SK-N-SH (cell line): ENCODE data around the gene DENND1C. TPM values are rescaled to one million over a fixed set of nuclear protein-coding genes. Genes with fewer than 3 reads are reported as not detected.

ENCODE experiments used
- CTCF ChIA-PET: fragments of 300-600, 350-600 bp; formaldehyde crosslinking; extraction: SDS; loops from one replicate; lab custom pipeline; 2021; lab: Yijun Ruan, JAX
- POLR2A ChIA-PET: fragments of 350-600 bp; sonication (Branson Sonifier 250); formaldehyde crosslinking; extraction: SDS; loops from one replicate; lab custom pipeline; 2020; ENCODE audit warnings: antibody characterized with exemption, inconsistent platforms; lab: Yijun Ruan, JAX
- DNase-seq: peaks from one replicate; pipeline ENCODE4 v3.0.0; 2012
- H2AFZ ChIP-seq: fragments of 200-600 bp; sonication (generic); 2 replicates; pipeline ENCODE4 v1.8.1; 2016; ENCODE audit warnings: antibody characterized with exemption, mild to moderate bottlenecking, low read depth
- H3F3A ChIP-seq: fragments of 200-600 bp; sonication (generic); replicated peaks from 2 replicates; pipeline ENCODE3; 2016; ENCODE audit warnings: antibody characterized with exemption, mild to moderate bottlenecking; ENCODE audit not compliant: insufficient read depth
- H3K27ac ChIP-seq, 2 experiments: fragments of 200-500 bp in 1 of 2; fragments of 200-600 bp in 1 of 2; sonication (Bioruptor generic) in 1 of 2; sonication (generic), shearing (Covaris generic) in 1 of 2; 2 replicates each; pipeline versions ENCODE4 v1.5.1 to v1.6.1; 2014 to 2016; ENCODE audit warnings: low read depth in 2 of 2, inconsistent platforms in 1 of 2, low read length in 1 of 2, mild to moderate bottlenecking in 1 of 2, mixed read lengths in 1 of 2
- H3K27me3 ChIP-seq: fragments of 200-600 bp; sonication (generic), shearing (Covaris generic); 2 replicates; pipeline ENCODE4 v1.6.1; 2016; ENCODE audit warnings: mixed run types; ENCODE audit not compliant: insufficient read depth
- H3K36me3 ChIP-seq, 2 experiments: fragments of 200-500 bp in 1 of 2; fragments of 200-600 bp in 1 of 2; sonication (Bioruptor generic) in 1 of 2; sonication (generic) in 1 of 2; replicated peaks in 1 of 2; 2 replicates each; pipeline versions ENCODE3 to v1.5.1; 2014 to 2016; ENCODE audit warnings: low read length in 1 of 2, mild to moderate bottlenecking in 1 of 2; ENCODE audit not compliant: insufficient read depth in 2 of 2, control insufficient read depth in 1 of 2
- H3K4me1 ChIP-seq, 2 experiments: fragments of 200-500 bp in 1 of 2; fragments of 200-600 bp in 1 of 2; sonication (Bioruptor generic) in 1 of 2; sonication (generic), shearing (Covaris generic) in 1 of 2; 2 replicates each; pipeline versions ENCODE4 v1.5.1 to v1.6.1; 2014 to 2016; ENCODE audit warnings: low read depth in 1 of 2, low read length in 1 of 2, mixed run types in 1 of 2; ENCODE audit not compliant: insufficient read depth in 2 of 2, control insufficient read depth in 1 of 2
- H3K4me2 ChIP-seq: fragments of 200-600 bp; sonication (generic), shearing (Covaris generic); 2 replicates; pipeline ENCODE4 v1.6.1; 2017; ENCODE audit warnings: mixed run types
- H3K4me3 ChIP-seq, 2 experiments: fragments of 200-500 bp in 1 of 2; fragments of 200-600 bp in 1 of 2; sonication (Bioruptor generic) in 1 of 2; sonication (generic), shearing (Covaris generic) in 1 of 2; 2 replicates each; pipeline versions ENCODE4 v1.5.1 to v1.8.1; 2014 to 2016; ENCODE audit warnings: low read depth in 2 of 2, inconsistent platforms in 1 of 2, low read length in 1 of 2, mild to moderate bottlenecking in 1 of 2, mixed read lengths in 1 of 2, moderate library complexity in 1 of 2
- H3K79me2 ChIP-seq: fragments of 200-600 bp; sonication (generic); 2 replicates; pipeline ENCODE4 v1.8.1; 2017; ENCODE audit warnings: mild to moderate bottlenecking; ENCODE audit not compliant: insufficient read depth
- H3K9ac ChIP-seq: fragments of 200-600 bp; sonication (generic); 2 replicates; pipeline ENCODE4 v1.6.1; 2017; ENCODE audit warnings: mixed run types
- H3K9me2 ChIP-seq: fragments of 200-600 bp; sonication (generic); 2 replicates; pipeline ENCODE4 v1.6.1; 2017; ENCODE audit warnings: mixed run types
- H3K9me3 ChIP-seq: fragments of 200-600 bp; sonication (generic); 2 replicates; pipeline ENCODE4 v1.6.1; 2017; ENCODE audit warnings: mixed run types, mild to moderate bottlenecking, moderate library complexity
- H4K20me1 ChIP-seq: fragments of 200-600 bp; sonication (generic); 2 replicates; pipeline ENCODE4 v1.6.1; 2017; ENCODE audit warnings: mild to moderate bottlenecking, mixed run types; ENCODE audit not compliant: insufficient read depth
- CHD2 ChIP-seq: fragments of 150-350 bp; IDR thresholded peaks from 2 replicates; pipeline ENCODE4 v1.6.1; 2018; ENCODE audit warnings: low read length; ENCODE audit not compliant: partially characterized antibody
- ELF1 ChIP-seq: IDR thresholded peaks from 2 replicates; pipeline ENCODE4 v1.4.0; 2012
- EP300 ChIP-seq, 2 experiments: IDR thresholded peaks; 2 replicates each; pipeline versions ENCODE4 v1.4.0 to v1.6.1; 2012; ENCODE audit warnings: borderline replicate concordance in 1 of 2, low read depth in 1 of 2, low read length in 1 of 2
- EZH2phosphoT487 ChIP-seq: fragments of 200-600 bp; sonication (generic); IDR thresholded peaks from 2 replicates; pipeline ENCODE4 v1.6.1; 2017; ENCODE audit warnings: low read depth, mixed run types, mild to moderate bottlenecking, antibody characterized with exemption, moderate library complexity, borderline replicate concordance
- FOSL2 ChIP-seq: IDR thresholded peaks from 2 replicates; pipeline ENCODE4 v1.4.0; 2012; ENCODE audit warnings: low read depth, mild to moderate bottlenecking, moderate library complexity, borderline replicate concordance
- FOXJ3 ChIP-seq: sonication (generic); formaldehyde crosslinking; IDR thresholded peaks from 2 replicates; pipeline ENCODE4 v1.5.1; 2020; ENCODE audit warnings: mild to moderate bottlenecking, missing genetic modification reagents
- FOXM1 ChIP-seq: IDR thresholded peaks from 2 replicates; pipeline ENCODE4 v1.4.0; 2012; ENCODE audit warnings: low read depth, mild to moderate bottlenecking
- GABPA ChIP-seq: IDR thresholded peaks from 2 replicates; pipeline ENCODE4 v1.4.0; 2012; ENCODE audit warnings: low read depth, mild to moderate bottlenecking
- GATA2 ChIP-seq: sonication (generic); formaldehyde crosslinking; IDR thresholded peaks from 2 replicates; pipeline ENCODE4 v1.5.0; 2020; ENCODE audit warnings: mild to moderate bottlenecking, missing genetic modification reagents
- MXI1 ChIP-seq: IDR thresholded peaks from 2 replicates; pipeline ENCODE4 v1.6.1; 2012; ENCODE audit warnings: mild to moderate bottlenecking, low read depth, low read length, improper control_type of control experiment
- NFIC ChIP-seq: IDR thresholded peaks from 2 replicates; pipeline ENCODE4 v1.4.0; 2012; ENCODE audit warnings: borderline replicate concordance
- RXRA ChIP-seq: IDR thresholded peaks from 2 replicates; pipeline ENCODE4 v1.4.0; 2012; ENCODE audit warnings: low read depth, mild to moderate bottlenecking, borderline replicate concordance
- SMC3 ChIP-seq: IDR thresholded peaks from 2 replicates; pipeline ENCODE4 v1.6.1; 2012; ENCODE audit warnings: low read depth, low read length, improper control_type of control experiment
- TAF1 ChIP-seq: IDR thresholded peaks from 2 replicates; pipeline ENCODE4 v1.6.1; 2012; ENCODE audit warnings: low read depth, mild to moderate bottlenecking, low read length, moderate library complexity, borderline replicate concordance
- YY1 ChIP-seq: IDR thresholded peaks from 2 replicates; pipeline ENCODE4 v1.4.0; 2012; ENCODE audit warnings: low read depth, mild to moderate bottlenecking
- WGBS: methylation state at CpG from one replicate; pipeline ENCODE4 v1.1.6; 2017; ENCODE audit warnings: low lambda C conversion rate; 5-methylcytosine and 5-hydroxymethylcytosine counted together
- polyA plus RNA-seq, 3 experiments: library from polyadenylated mRNA; depleted of rRNA; stranded (reverse); fragments of >200 nt; gene quantifications; 2 replicates each; pipeline ENCODE4 v1.2.3, GENCODE V29; 2012
- TF ChIP-seq, protein P1 (sequence below): IDR thresholded peaks from 2 replicates; pipeline ENCODE4 v1.6.1; 2012; ENCODE audit warnings: mild to moderate bottlenecking, low read depth, low read length, moderate library complexity
- TF ChIP-seq, protein P2 (sequence below): fragments of 150-350 bp; IDR thresholded peaks from 2 replicates; pipeline ENCODE4 v1.6.1; 2016; ENCODE audit warnings: mild to moderate bottlenecking, low read depth, low read length
- TF ChIP-seq, protein P3 (sequence below): IDR thresholded peaks from 2 replicates; pipeline ENCODE4 v1.4.0; 2012; ENCODE audit warnings: low read depth, borderline replicate concordance
- TF ChIP-seq, protein P4 (sequence below): IDR thresholded peaks from 2 replicates; pipeline ENCODE4 v1.4.0; 2012; ENCODE audit warnings: low read depth, borderline replicate concordance

DENND1C gene
- polyA plus RNA-seq, 1 of the 3 experiments (the other 2 are of a cell fraction), result 0.05 TPM

DNA sequence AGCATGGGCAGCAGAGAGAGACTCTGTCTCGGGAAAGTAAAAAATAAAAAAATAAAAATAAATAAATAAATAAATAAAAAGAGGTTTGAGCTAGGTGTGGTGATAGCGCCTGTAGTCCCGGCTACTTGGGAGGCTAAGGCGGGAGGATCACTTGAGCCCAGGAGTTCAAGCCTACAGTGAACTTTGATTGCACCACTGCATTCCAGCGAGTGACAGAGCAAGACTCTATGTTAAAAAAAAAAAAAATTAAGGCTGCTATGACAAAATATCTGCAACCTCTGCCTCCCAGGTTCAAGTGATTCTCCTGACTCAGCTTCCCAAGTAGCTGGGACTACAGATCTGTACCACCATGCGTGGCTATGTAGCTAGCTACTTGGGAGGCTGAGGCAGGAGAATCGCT lies 3.2 kb upstream of the DENND1C start:
- Histone ChIP-seq H3K9ac (no peak overlapping the region), H3K9me3 (no peaks in the 10 kb centered on the region), H3K4me1 (no peaks in the 10 kb centered on the region; a peak in 1 of 4 replicates), H2AFZ (no peak overlapping the region), H3K79me2 (no peaks in the 10 kb centered on the region), H4K20me1 (no peaks in the 10 kb centered on the region), H3K27ac (no peak overlapping the region), H3K9me2 (no peaks in the 10 kb centered on the region), H3F3A (no peaks in the 10 kb centered on the region), H3K27me3 (no peaks in the 10 kb centered on the region; the same call in 1 of the 2 replicates), H3K4me3 (no peak overlapping the region), H3K36me3 (no peaks in the 10 kb centered on the region), H3K4me2 (no peak overlapping the region)
- TF ChIP-seq YY1 (no peak), FOXM1 (no peak), FOSL2 (no peak), MXI1 (no peak), ELF1 (no peak), GATA2 (no peak), TAF1 (no peak), GABPA (no peak), NFIC (no peak), EZH2phosphoT487 (no peak), RXRA (no peak), CHD2 (no peak), FOXJ3 (no peak), SMC3 (no peak), EP300 (IDR thresholded peaks at IDR 0.05; ENCODE audit: borderline replicate concordance in 1 of 2, low read depth in 1 of 2, low read length in 1 of 2) (no peak)
- TF ChIP-seq, protein P1, sequence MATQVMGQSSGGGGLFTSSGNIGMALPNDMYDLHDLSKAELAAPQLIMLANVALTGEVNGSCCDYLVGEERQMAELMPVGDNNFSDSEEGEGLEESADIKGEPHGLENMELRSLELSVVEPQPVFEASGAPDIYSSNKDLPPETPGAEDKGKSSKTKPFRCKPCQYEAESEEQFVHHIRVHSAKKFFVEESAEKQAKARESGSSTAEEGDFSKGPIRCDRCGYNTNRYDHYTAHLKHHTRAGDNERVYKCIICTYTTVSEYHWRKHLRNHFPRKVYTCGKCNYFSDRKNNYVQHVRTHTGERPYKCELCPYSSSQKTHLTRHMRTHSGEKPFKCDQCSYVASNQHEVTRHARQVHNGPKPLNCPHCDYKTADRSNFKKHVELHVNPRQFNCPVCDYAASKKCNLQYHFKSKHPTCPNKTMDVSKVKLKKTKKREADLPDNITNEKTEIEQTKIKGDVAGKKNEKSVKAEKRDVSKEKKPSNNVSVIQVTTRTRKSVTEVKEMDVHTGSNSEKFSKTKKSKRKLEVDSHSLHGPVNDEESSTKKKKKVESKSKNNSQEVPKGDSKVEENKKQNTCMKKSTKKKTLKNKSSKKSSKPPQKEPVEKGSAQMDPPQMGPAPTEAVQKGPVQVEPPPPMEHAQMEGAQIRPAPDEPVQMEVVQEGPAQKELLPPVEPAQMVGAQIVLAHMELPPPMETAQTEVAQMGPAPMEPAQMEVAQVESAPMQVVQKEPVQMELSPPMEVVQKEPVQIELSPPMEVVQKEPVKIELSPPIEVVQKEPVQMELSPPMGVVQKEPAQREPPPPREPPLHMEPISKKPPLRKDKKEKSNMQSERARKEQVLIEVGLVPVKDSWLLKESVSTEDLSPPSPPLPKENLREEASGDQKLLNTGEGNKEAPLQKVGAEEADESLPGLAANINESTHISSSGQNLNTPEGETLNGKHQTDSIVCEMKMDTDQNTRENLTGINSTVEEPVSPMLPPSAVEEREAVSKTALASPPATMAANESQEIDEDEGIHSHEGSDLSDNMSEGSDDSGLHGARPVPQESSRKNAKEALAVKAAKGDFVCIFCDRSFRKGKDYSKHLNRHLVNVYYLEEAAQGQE, result no peak
- TF ChIP-seq, protein P2, sequence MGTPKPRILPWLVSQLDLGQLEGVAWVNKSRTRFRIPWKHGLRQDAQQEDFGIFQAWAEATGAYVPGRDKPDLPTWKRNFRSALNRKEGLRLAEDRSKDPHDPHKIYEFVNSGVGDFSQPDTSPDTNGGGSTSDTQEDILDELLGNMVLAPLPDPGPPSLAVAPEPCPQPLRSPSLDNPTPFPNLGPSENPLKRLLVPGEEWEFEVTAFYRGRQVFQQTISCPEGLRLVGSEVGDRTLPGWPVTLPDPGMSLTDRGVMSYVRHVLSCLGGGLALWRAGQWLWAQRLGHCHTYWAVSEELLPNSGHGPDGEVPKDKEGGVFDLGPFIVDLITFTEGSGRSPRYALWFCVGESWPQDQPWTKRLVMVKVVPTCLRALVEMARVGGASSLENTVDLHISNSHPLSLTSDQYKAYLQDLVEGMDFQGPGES, result no peak
- TF ChIP-seq, protein P3, sequence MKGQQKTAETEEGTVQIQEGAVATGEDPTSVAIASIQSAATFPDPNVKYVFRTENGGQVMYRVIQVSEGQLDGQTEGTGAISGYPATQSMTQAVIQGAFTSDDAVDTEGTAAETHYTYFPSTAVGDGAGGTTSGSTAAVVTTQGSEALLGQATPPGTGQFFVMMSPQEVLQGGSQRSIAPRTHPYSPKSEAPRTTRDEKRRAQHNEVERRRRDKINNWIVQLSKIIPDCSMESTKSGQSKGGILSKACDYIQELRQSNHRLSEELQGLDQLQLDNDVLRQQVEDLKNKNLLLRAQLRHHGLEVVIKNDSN, result no peak
- TF ChIP-seq, protein P4, sequence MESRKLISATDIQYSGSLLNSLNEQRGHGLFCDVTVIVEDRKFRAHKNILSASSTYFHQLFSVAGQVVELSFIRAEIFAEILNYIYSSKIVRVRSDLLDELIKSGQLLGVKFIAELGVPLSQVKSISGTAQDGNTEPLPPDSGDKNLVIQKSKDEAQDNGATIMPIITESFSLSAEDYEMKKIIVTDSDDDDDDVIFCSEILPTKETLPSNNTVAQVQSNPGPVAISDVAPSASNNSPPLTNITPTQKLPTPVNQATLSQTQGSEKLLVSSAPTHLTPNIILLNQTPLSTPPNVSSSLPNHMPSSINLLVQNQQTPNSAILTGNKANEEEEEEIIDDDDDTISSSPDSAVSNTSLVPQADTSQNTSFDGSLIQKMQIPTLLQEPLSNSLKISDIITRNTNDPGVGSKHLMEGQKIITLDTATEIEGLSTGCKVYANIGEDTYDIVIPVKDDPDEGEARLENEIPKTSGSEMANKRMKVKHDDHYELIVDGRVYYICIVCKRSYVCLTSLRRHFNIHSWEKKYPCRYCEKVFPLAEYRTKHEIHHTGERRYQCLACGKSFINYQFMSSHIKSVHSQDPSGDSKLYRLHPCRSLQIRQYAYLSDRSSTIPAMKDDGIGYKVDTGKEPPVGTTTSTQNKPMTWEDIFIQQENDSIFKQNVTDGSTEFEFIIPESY, result no peak
- ChIA-PET CTCF (interaction anchor here (0.8 kb wide), 1 partner anchor 10 kb away, joined by 4 read pairs; no protein-coding TSS in a partner anchor), POLR2A (no interaction called here)
- DNase-seq, result no peak
- 83% methylated on average over 7 of the region's 7 CpGs for WGBS
